GM19397 (cell line): ENCODE measurements around the gene FMOD.
"Not testable (repeated sequence)": the region's sequence is repeated elsewhere in the genome, so short reads cannot be mapped to it uniquely, and the experiment has no call there.

Experiments
- ATAC-seq: cut with Tn5 transposase; IDR thresholded peaks from one replicate; pipeline ENCODE4 v1.9.1; 2021; ENCODE audit warnings: mild to moderate bottlenecking, moderate library complexity; ENCODE audit not compliant: unreplicated experiment

The FMOD gene

GRCh38 chr1:203307641-203308126 lies 43.2 kb downstream of the FMOD start:
- no peak for ATAC-seq

- no peak for ATAC-seq
Measured at GRCh38 chr1:203306965-203307541, 43.9 kb downstream of the FMOD start.

- ATAC-seq, result no peak
Measured at GRCh38 chr1:203306089-203306964, 44.6 kb downstream of the FMOD start.

- no peak for ATAC-seq
Measured at GRCh38 chr1:203305809-203306088, 45.2 kb downstream of the FMOD start.

GRCh38 chr1:203304919-203305808 lies 45.8 kb downstream of the FMOD start, which contains the start of gene BTG2:
Gene BTG2 (plus strand): TSS chr1:203305519. CDS start chr1:203305607, 88 bp downstream.
- peak; percentile 84 for ATAC-seq

- ATAC-seq, result no peak
Measured at GRCh38 chr1:203304391-203304918, 46.5 kb downstream of the FMOD start.

GRCh38 chr1:203302894-203303293 lies 48.0 kb downstream of the FMOD start:
- no peak for ATAC-seq

GRCh38 chr1:203302456-203302855 lies 48.5 kb downstream of the FMOD start:
- no peak for ATAC-seq

- no peak for ATAC-seq
Measured at GRCh38 chr1:203301331-203301668, 49.6 kb downstream of the FMOD start.

- no peak for ATAC-seq
Measured at GRCh38 chr1:203300441-203301330, 50.2 kb downstream of the FMOD start.

GRCh38 chr1:203299719-203300429 lies 51.0 kb downstream of the FMOD start:
- ATAC-seq, result not testable (repeated sequence)

GRCh38 chr1:203299169-203299568 lies 51.8 kb downstream of the FMOD start:
- peak; percentile 43 for ATAC-seq

GRCh38 chr1:203296460-203297073 lies 54.4 kb downstream of the FMOD start:
- ATAC-seq, result no peak

GRCh38 chr1:203295796-203296195 lies 55.1 kb downstream of the FMOD start:
- ATAC-seq, result no peak

GRCh38 chr1:203291201-203292096 lies 59.5 kb downstream of the FMOD start:
- ATAC-seq, result no peak
